SU-DHL-6 (cell line): Measurements from ENCODE around the gene PAX5.

Experiments used
- EZH2phosphoT487 ChIP-seq: fragments of 200-600 bp; sonication (generic), shearing (Covaris generic); conservative IDR thresholded peaks from 2 replicates; pipeline ENCODE4 v1.6.1; 2018; ENCODE audit warnings: mild to moderate bottlenecking, antibody characterized with exemption, low read length, moderate library complexity, mixed read lengths
- TF ChIP-seq, protein P1 (sequence below): fragments of 200-600 bp; sonication (generic); IDR thresholded peaks from one replicate; pipeline ENCODE4 v1.5.1; 2017; ENCODE audit warnings: antibody characterized with exemption, mild to moderate bottlenecking, low read length, moderate library complexity; ENCODE audit not compliant: insufficient read depth, poor library complexity, severe bottlenecking

DNA sequence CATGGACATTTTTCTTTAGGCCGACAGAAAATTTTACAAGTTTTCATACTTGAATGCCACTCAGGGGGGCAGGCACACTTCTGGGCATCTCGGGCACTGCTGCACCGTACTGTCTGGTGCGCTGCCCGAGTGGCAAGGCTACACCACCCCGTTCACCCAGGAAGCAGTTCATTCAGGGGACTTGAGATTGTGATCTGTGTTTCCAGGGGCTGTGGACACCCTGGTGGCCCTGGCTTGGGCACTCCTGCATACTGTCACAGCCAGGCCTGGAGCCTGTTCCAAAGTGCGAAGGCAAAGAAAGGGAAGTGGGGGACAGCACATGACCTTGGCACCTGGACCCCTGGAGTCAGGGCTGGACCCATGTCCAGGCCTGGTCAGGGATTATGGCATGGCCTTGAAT, 197.6 kb downstream of the PAX5 start:
- TF ChIP-seq, protein P1, sequence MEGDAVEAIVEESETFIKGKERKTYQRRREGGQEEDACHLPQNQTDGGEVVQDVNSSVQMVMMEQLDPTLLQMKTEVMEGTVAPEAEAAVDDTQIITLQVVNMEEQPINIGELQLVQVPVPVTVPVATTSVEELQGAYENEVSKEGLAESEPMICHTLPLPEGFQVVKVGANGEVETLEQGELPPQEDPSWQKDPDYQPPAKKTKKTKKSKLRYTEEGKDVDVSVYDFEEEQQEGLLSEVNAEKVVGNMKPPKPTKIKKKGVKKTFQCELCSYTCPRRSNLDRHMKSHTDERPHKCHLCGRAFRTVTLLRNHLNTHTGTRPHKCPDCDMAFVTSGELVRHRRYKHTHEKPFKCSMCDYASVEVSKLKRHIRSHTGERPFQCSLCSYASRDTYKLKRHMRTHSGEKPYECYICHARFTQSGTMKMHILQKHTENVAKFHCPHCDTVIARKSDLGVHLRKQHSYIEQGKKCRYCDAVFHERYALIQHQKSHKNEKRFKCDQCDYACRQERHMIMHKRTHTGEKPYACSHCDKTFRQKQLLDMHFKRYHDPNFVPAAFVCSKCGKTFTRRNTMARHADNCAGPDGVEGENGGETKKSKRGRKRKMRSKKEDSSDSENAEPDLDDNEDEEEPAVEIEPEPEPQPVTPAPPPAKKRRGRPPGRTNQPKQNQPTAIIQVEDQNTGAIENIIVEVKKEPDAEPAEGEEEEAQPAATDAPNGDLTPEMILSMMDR = no peak
- TF ChIP-seq EZH2phosphoT487 = no peak
